H4 (cell line): Measurements from ENCODE around the gene IFT122. TPM values are rescaled to one million over a fixed set of nuclear protein-coding genes. Genes with fewer than 3 reads are reported as not detected.

Experiments used
- DNase-seq: peaks from one replicate; pipeline ENCODE4 v3.0.0-alpha.2; 2015; ENCODE audit warnings: low spot score
- total RNA-seq: library from RNA; depleted of rRNA; stranded (reverse); fragments of >200 nt; shearing (Covaris generic); gene quantifications from 2 replicates; pipeline ENCODE4 v1.2.3, GENCODE V29; 2014

The IFT122 gene
- total RNA-seq, 1 experiment from 2014 or later, result 12.4 TPM

- no peak for DNase-seq
These were observed 79.4 kb downstream of the IFT122 start for GRCh38 chr3:129519449-129519848.

- no peak for DNase-seq
These were observed 80.1 kb downstream of the IFT122 start for GRCh38 chr3:129519896-129520715.

- DNase-seq, result no peak
These were observed 80.9 kb downstream of the IFT122 start for GRCh38 chr3:129520960-129521359.

- no peak for DNase-seq
These were observed 81.6 kb downstream of the IFT122 start for GRCh38 chr3:129521611-129522010.

- no peak for DNase-seq
These were observed 82.9 kb downstream of the IFT122 start for GRCh38 chr3:129522953-129523352.

- DNase-seq, result no peak
These were observed 84.1 kb downstream of the IFT122 start for GRCh38 chr3:129524081-129524480.

- no peak for DNase-seq
These were observed 85.4 kb downstream of the IFT122 start for GRCh38 chr3:129525341-129525968.

- DNase-seq, result no peak
These were observed 86.3 kb downstream of the IFT122 start for GRCh38 chr3:129526121-129526900.

GRCh38 chr3:129527262-129527661 lies 87.2 kb downstream of the IFT122 start:
- no peak for DNase-seq

GRCh38 chr3:129528589-129529100 lies 88.6 kb downstream of the IFT122 start, which contains the start of gene RHO:
Gene RHO, plus strand, starts transcription at chr3:129528639. Its CDS starts 95 bp downstream, at chr3:129528734.
- no peak for DNase-seq

- no peak for DNase-seq
These were observed 89.6 kb downstream of the IFT122 start for GRCh38 chr3:129529436-129530210.

GRCh38 chr3:129530251-129530791 lies 90.3 kb downstream of the IFT122 start:
- DNase-seq, result no peak

GRCh38 chr3:129530821-129531220 lies 90.8 kb downstream of the IFT122 start:
- DNase-seq, result no peak

- DNase-seq, result no peak
These were observed 91.7 kb downstream of the IFT122 start for GRCh38 chr3:129531699-129532098.

- no peak for DNase-seq
These were observed 92.2 kb downstream of the IFT122 start for GRCh38 chr3:129532261-129532660.

- DNase-seq, result no peak
These were observed 93.4 kb downstream of the IFT122 start for GRCh38 chr3:129533406-129533805.

GRCh38 chr3:129534428-129535027 lies 94.5 kb downstream of the IFT122 start:
- DNase-seq, result no peak

- no peak for DNase-seq
These were observed 95.1 kb downstream of the IFT122 start for GRCh38 chr3:129535075-129535474.

- DNase-seq, result no peak
These were observed 96.3 kb downstream of the IFT122 start for GRCh38 chr3:129536374-129536667.

- DNase-seq, result no peak
These were observed 96.8 kb downstream of the IFT122 start for GRCh38 chr3:129536804-129537203.

GRCh38 chr3:129539206-129539605 lies 99.2 kb downstream of the IFT122 start:
- no peak for DNase-seq
